Astrocyte of the spinal cord (primary cell): ENCODE results near the gene DYNC1I1.
A peak's percentile ranks its signal among the peaks of the same experiment; 100 is the strongest.

ENCODE experiments used
- DNase-seq: peaks from one replicate; pipeline ENCODE4 v3.0.0; 2011; ENCODE audit warnings: low read depth, low spot score
- H3K4me3 ChIP-seq: 2 replicates; pipeline ENCODE4 v1.5.1; 2011; ENCODE audit warnings: low read depth, mild to moderate bottlenecking, low read length, moderate library complexity
- CTCF ChIP-seq: IDR thresholded peaks from 2 replicates; pipeline ENCODE4 v1.5.1; 2012; ENCODE audit warnings: low read depth, mild to moderate bottlenecking, low read length, inconsistent platforms
- in situ Hi-C: cut with HindIII; loops from 2 replicates; pipeline ENCODE4 v1.10.0; 2017; ENCODE audit warnings: low sequenced_read_pairs

Gene DYNC1I1

DNA sequence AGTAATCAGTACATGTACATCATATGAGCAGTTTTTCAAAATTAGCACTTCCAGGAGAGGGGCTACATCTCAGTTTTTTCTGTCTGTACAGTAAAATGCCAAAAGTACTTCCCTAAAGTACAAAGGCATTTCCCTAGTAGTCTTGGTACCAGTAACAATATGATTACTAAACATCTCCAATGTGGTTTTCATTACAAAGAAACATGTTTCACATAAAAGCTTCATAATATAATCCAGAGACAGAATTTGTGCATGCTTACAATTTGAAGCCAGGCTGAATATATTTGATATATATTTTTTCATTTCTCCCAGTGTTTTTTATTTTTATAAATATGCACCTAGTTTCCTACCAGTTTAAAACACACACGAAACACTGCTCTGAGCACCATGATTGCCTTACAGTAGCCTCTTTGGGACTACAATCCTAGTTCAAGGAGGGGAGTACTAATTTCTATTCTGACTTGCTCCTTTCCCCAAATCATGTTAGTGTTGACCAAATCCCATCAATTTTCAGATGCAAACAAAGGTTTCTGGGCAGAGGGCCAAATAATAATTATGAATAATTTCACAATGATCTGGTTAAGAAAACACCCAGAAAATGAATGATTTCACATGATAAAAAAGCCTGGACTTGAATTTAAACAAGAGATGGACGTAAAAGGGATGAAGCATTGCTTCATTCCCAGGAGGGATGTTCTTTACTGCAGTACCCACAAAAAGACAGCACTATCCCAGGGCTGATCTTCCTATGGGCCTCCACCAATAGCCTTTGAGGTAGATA is 348.3 kb downstream of the DYNC1I1 start:
- DNase-seq = no peak
- TF ChIP-seq CTCF = no peak
- in situ Hi-C loops = no loop called here
- no peak overlapping the region for H3K4me3 ChIP-seq

DNA sequence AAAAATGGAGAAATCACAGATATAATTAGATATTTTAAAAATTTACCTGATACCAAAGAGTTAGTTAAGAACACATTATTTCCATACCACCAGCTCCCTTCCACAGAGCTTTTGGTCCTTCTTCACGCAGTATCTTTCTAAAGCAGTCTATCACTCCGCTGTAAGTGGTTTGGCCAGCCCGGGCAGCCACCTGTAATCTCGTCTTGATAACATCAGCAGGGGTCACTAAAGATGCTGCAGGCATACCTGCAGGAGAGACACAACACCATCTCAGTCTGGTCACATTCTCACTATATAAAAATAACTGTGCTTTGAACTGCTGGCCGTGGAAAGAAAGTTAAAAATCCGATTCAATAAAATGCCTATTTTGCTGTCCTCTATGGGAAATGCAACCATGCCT is 349.4 kb downstream of the DYNC1I1 start:
- no peak for TF ChIP-seq CTCF
- in situ Hi-C loops = no loop called here
- no peak for DNase-seq
- H3K4me3 ChIP-seq = no peak overlapping the region

DNA sequence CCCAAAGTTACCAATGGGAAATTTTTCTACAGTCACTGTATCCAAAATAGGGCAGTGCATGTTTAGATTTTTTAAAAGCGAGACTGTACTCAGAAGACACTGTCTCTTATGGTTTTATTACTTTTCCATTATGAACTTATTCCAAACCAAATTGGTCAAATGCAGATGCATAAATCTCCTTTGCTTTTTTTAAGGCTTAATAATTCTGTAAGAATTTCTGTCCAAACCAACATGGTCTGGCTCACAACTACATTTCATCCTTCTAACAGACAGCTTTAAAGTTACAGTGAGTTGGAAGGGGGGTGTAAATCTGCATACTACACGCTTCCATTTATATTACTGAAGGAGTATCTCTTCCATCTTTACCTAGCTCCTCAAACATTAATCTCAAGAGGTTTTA is 350.4 kb downstream of the DYNC1I1 start:
- no peak for TF ChIP-seq CTCF

GRCh38 chr7:96126382-96126781 is 354.0 kb downstream of the DYNC1I1 start:
- DNase-seq = no peak
- no peak overlapping the region for H3K4me3 ChIP-seq
- in situ Hi-C loops = no loop called here
- no peak for TF ChIP-seq CTCF

More for the DNA sequence above, 350.4 kb downstream of the DYNC1I1 start:
- H3K4me3 ChIP-seq = no peak overlapping the region
- peak; percentile 2 for DNase-seq
- in situ Hi-C loops = no loop called here

- no peak for TF ChIP-seq CTCF
- in situ Hi-C loops = no loop called here
- H3K4me3 ChIP-seq = no peak overlapping the region
- DNase-seq = no peak
Measured at GRCh38 chr7:96127746-96128145, 355.4 kb downstream of the DYNC1I1 start.

- no peak overlapping the region for H3K4me3 ChIP-seq
- no peak for DNase-seq
- in situ Hi-C loops = no loop called here
- no peak for TF ChIP-seq CTCF
Measured at GRCh38 chr7:96131525-96131924, 359.2 kb downstream of the DYNC1I1 start.

DNA sequence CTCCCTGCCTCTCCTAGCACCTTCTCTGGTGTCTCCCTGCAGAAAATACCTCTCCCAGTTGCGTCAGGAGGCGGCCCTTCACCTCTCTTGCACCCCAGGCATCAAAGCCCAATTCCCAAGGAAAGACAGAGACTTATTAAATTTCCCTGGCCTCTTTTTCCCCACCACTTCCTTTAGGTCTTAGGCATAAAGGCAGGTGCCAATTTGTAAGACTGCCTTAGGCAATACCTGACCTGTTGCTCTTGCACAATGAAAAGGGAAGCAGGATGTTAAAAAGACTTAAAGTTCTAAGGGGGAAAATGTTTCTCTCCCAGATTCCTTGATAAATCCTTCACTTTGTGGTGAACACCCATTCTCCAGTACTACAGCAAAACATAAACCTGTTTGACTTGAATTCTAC is 362.9 kb downstream of the DYNC1I1 start:
- in situ Hi-C loops = no loop called here
- no peak overlapping the region for H3K4me3 ChIP-seq
- DNase-seq = no peak
- TF ChIP-seq CTCF = no peak
